B cell (primary cell): ENCODE measurements around the gene TMEM182. TPM values are rescaled to one million over a fixed set of nuclear protein-coding genes. Genes with fewer than 3 reads are reported as not detected.

Experiments
- ATAC-seq: fragments of 200-7000 bp; cut with Tn5 transposase; one replicate; pipeline ENCODE4 v1.10.0; 2021; ENCODE audit warnings: low read depth, mild to moderate bottlenecking, moderate number of reproducible peaks, moderate library complexity
- CTCF ChIA-PET: fragments of 350-600 bp; sonication (Branson Sonifier 250); formaldehyde crosslinking; loops from one replicate; lab custom pipeline; 2021; ENCODE audit warnings: antibody characterized with exemption, inconsistent platforms; lab: Charles Lee
- POLR2A ChIA-PET: fragments of 350-600 bp; sonication (Branson Sonifier 250); formaldehyde crosslinking; loops from one replicate; lab custom pipeline; 2021; ENCODE audit warnings: antibody characterized with exemption; lab: Charles Lee
- DNase-seq: peaks from one replicate; pipeline ENCODE4 v3.0.0; 2013
- H2AFZ ChIP-seq: 2 replicates; pipeline ENCODE4 v1.6.1; 2012; ENCODE audit warnings: mild to moderate bottlenecking, low read depth, low read length; ENCODE audit not compliant: insufficient read depth, poor library complexity, severe bottlenecking
- H3K27ac ChIP-seq, 2 donors: 1 replicate in 1 of 2; 2 replicates in 1 of 2; pipeline ENCODE4 v1.5.1; 2012 to 2013; ENCODE audit warnings: low read length in 2 of 2, mild to moderate bottlenecking in 2 of 2, moderate library complexity in 1 of 2
- H3K27me3 ChIP-seq, 4 experiments: fragments of 200-600 bp in 1 of 4; sonication (generic) in 1 of 4; replicated peaks in 1 of 4; 1 replicate in 2 of 4; 2 replicates in 2 of 4; pipeline versions ENCODE4 v1.6.1 to v1.7.0; 2013 to 2016; ENCODE audit warnings: low read length in 3 of 4, mild to moderate bottlenecking in 2 of 4, mixed read lengths in 1 of 4, moderate library complexity in 1 of 4; ENCODE audit not compliant: insufficient read depth in 4 of 4, control insufficient read depth in 3 of 4; ENCODE audit errors: control extremely low read depth in 1 of 4
- H3K36me3 ChIP-seq, 2 experiments: replicated peaks in 1 of 2; 1 replicate in 1 of 2; 2 replicates in 1 of 2; pipeline versions ENCODE4 v1.6.1 to v1.7.1; 2013; ENCODE audit warnings: low read length in 1 of 2; ENCODE audit not compliant: insufficient read depth in 2 of 2, control insufficient read depth in 1 of 2; ENCODE audit errors: control extremely low read depth in 1 of 2, extremely low read depth in 1 of 2
- H3K4me1 ChIP-seq, 2 donors: fragments of 200-600 bp in 1 of 2; sonication (generic) in 1 of 2; 1 replicate in 1 of 2; 2 replicates in 1 of 2; pipeline versions ENCODE4 v1.5.1 to v1.6.1; 2013 to 2017; ENCODE audit warnings: low read length in 2 of 2; ENCODE audit not compliant: control insufficient read depth in 2 of 2, insufficient read depth in 2 of 2
- H3K4me2 ChIP-seq: replicated peaks from 2 replicates; pipeline ENCODE3; 2012; ENCODE audit warnings: mild to moderate bottlenecking, low read depth, low read length; ENCODE audit not compliant: poor library complexity, severe bottlenecking
- H3K4me3 ChIP-seq, 5 experiments: fragments of 200-600 bp in 1 of 5; sonication (generic) in 1 of 5; 1 replicate in 3 of 5; 2 replicates in 2 of 5; pipeline versions ENCODE4 v1.5.1 to v1.7.0; 2011 to 2016; ENCODE audit warnings: low read length in 4 of 5, mild to moderate bottlenecking in 4 of 5, low read depth in 2 of 5, control low read depth in 1 of 5, moderate library complexity in 1 of 5; ENCODE audit not compliant: insufficient read depth in 1 of 5; ENCODE audit errors: control extremely low read depth in 1 of 5, extremely low read depth in 1 of 5
- H3K79me2 ChIP-seq: fragments of 200-600 bp; sonication (generic); one replicate; pipeline ENCODE4 v1.6.0; 2016; ENCODE audit warnings: low read length; ENCODE audit not compliant: control insufficient read depth, insufficient read depth
- H3K9ac ChIP-seq: fragments of 200-600 bp; sonication (generic); 2 replicates; pipeline ENCODE4 v1.6.1; 2017; ENCODE audit warnings: mild to moderate bottlenecking, low read length, moderate library complexity
- H3K9me3 ChIP-seq, 3 donors: one replicate each; pipeline versions ENCODE4 v1.6.1 to v1.7.1; 2013; ENCODE audit warnings: low read length in 2 of 3; ENCODE audit not compliant: control insufficient read depth in 2 of 3, insufficient read depth in 1 of 3; ENCODE audit errors: control extremely low read depth in 1 of 3
- H4K20me1 ChIP-seq: 2 replicates; pipeline ENCODE4 v1.6.0; 2012; ENCODE audit warnings: mild to moderate bottlenecking, low read length; ENCODE audit not compliant: insufficient read depth, control insufficient read depth, poor library complexity, severe bottlenecking
- H3K27ac Mint-ChIP-seq: one replicate; pipeline ENCODE4 v1.8.0; 2021; ENCODE audit warnings: mixed read lengths
- H3K27me3 Mint-ChIP-seq: one replicate; pipeline ENCODE4 v1.8.0; 2021; ENCODE audit warnings: mixed read lengths
- H3K4me1 Mint-ChIP-seq: one replicate; pipeline ENCODE4 v1.8.0; 2021; ENCODE audit warnings: mixed read lengths
- H3K4me3 Mint-ChIP-seq: one replicate; pipeline ENCODE4 v1.8.0; 2021; ENCODE audit warnings: mixed read lengths
- H3K9me3 Mint-ChIP-seq: one replicate; pipeline ENCODE4 v1.8.0; 2022; ENCODE audit warnings: mixed read lengths; ENCODE audit not compliant: insufficient read depth
- EZH2 ChIP-seq: IDR thresholded peaks from 2 replicates; pipeline ENCODE4 v1.6.1; 2012; ENCODE audit warnings: borderline replicate concordance, low read depth, mild to moderate bottlenecking, moderate library complexity, low read length; ENCODE audit not compliant: insufficient read depth, poor library complexity, severe bottlenecking
- WGBS: methylation state at CpG from one replicate; pipeline ENCODE4 v1.1.5; 2013; ENCODE audit warnings: missing lambda C conversion rate; ENCODE audit not compliant: insufficient coverage; 5-methylcytosine and 5-hydroxymethylcytosine counted together
- intact Hi-C: fragments of 100-400 bp; cut with micrococcal nuclease; formaldehyde crosslinking; loops from one replicate; pipeline ENCODE4 v1.10.0; 2022
- polyA plus RNA-seq: library from polyadenylated mRNA; depleted of rRNA; stranded (reverse); fragments of >200 nt; gene quantifications from 2 replicates; pipeline ENCODE4 v1.2.3, GENCODE V29; 2012
- total RNA-seq, 2 donors: library from RNA; stranded (reverse); fragments of 120-200 nt in 1 of 2; gene quantifications; 1 replicate in 1 of 2; 2 replicates in 1 of 2; pipeline versions ENCODE4 v1.2.3 to v1.2.4, GENCODE V29; 2013 to 2022
- TF ChIP-seq, protein P1 (sequence below): fragments of 200-600 bp; IDR thresholded peaks from one replicate; pipeline ENCODE4 v1.8.0; 2022; ENCODE audit warnings: antibody characterized with exemption, mild to moderate bottlenecking

The TMEM182 gene
- total and polyA plus RNA-seq, 2 donors (not counting 1 experiment from before 2014, with no cell fraction given): 3.8 to 6.5 TPM

DNA sequence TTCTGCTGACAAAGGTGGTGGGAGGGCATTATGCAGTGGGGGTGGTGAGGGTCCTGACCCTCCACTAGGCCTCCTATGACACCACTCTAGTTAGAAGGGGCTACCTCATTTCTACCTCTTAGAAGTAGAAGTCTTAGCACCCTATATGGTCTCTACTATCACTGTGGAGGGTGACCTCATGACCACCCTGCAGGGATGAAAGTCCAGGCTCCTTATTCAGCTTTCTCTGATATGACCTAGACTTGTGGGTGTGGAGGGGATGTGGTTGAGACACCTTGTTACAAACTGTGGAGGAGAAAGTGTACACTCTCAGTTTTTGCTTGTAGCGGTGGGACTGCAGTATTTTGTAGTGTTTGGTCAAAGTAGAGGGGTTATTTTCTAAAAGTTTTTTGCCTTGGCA, 18.6 kb downstream of the TMEM182 start:
- no peaks in the 10 kb centered on the region for H3K4me1 ChIP-seq
- TF ChIP-seq EZH2: no peak
- TF ChIP-seq, protein P1, sequence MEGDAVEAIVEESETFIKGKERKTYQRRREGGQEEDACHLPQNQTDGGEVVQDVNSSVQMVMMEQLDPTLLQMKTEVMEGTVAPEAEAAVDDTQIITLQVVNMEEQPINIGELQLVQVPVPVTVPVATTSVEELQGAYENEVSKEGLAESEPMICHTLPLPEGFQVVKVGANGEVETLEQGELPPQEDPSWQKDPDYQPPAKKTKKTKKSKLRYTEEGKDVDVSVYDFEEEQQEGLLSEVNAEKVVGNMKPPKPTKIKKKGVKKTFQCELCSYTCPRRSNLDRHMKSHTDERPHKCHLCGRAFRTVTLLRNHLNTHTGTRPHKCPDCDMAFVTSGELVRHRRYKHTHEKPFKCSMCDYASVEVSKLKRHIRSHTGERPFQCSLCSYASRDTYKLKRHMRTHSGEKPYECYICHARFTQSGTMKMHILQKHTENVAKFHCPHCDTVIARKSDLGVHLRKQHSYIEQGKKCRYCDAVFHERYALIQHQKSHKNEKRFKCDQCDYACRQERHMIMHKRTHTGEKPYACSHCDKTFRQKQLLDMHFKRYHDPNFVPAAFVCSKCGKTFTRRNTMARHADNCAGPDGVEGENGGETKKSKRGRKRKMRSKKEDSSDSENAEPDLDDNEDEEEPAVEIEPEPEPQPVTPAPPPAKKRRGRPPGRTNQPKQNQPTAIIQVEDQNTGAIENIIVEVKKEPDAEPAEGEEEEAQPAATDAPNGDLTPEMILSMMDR: no peak
- DNase-seq (no peak), ATAC-seq (no peak)
- H3K9ac ChIP-seq: no peak overlapping the region
- H3K27ac ChIP-seq: no peak overlapping the region
- peaks cover 0 to 2% of the 10 kb centered on the region in 2 experiments for H3K36me3 ChIP-seq
- CTCF ChIA-PET: no interaction called here
- H3K79me2 ChIP-seq: no peaks in the 10 kb centered on the region
- Mint-ChIP-seq H3K4me1 (no peaks in the 10 kb centered on the region), H3K27ac (no peak overlapping the region), H3K27me3 (no peaks in the 10 kb centered on the region), H3K9me3 (no peaks in the 10 kb centered on the region), H3K4me3 (no peak overlapping the region)
- no peak overlapping the region for H2AFZ ChIP-seq
- no peaks in the 10 kb centered on the region for H3K27me3 ChIP-seq
- intact Hi-C loops: no loop called here
- H3K9me3 ChIP-seq: no peaks in the 10 kb centered on the region
- 92% methylated on average over 1 of the region's 1 CpG for WGBS
- POLR2A ChIA-PET: no interaction called here
- H3K4me2 ChIP-seq: no peak overlapping the region
- no peaks in the 10 kb centered on the region for H4K20me1 ChIP-seq
- no peak overlapping the region for H3K4me3 ChIP-seq

DNA sequence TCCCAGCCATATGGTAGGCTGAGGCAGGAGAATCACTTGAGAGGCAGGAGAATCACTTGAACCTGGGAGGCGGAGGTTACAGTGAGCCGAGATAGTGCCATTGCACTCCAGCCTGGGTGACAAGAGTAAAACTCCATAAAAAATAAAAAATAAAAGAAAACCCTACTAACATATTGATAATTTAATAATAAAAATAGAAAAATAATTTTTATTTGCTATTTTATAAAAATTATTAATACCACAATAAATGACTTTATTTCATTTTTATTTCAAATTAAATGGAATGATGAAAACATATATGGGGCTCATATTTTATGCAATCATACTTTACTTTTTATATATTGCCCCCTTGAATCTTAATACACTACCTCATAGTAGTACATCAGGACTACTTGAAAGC, 20.4 kb downstream of the TMEM182 start:
- CTCF ChIA-PET: no interaction called here
- H3K9me3 Mint-ChIP-seq: no peaks in the 10 kb centered on the region

More for the DNA sequence above, 20.4 kb downstream of the TMEM182 start:
- H3K4me3 Mint-ChIP-seq: no peak overlapping the region
- Histone ChIP-seq H3K27me3 (no peaks in the 10 kb centered on the region), H3K9ac (no peak overlapping the region), H3K9me3 (no peaks in the 10 kb centered on the region), H3K4me1 (no peaks in the 10 kb centered on the region), H2AFZ (no peak overlapping the region), H3K4me2 (no peak overlapping the region), H3K36me3 (peaks cover 0 to 2% of the 10 kb centered on the region in 2 experiments), H3K79me2 (no peaks in the 10 kb centered on the region), H4K20me1 (no peaks in the 10 kb centered on the region), H3K4me3 (no peak overlapping the region), H3K27ac (no peak overlapping the region)
- POLR2A ChIA-PET: no interaction called here
- H3K27ac Mint-ChIP-seq: no peak overlapping the region
- intact Hi-C loops: no loop called here
- DNase-seq (no peak), ATAC-seq (no peak)
- no peaks in the 10 kb centered on the region for H3K4me1 Mint-ChIP-seq
- H3K27me3 Mint-ChIP-seq: no peaks in the 10 kb centered on the region
- no CpG with 5 or more reads among the region's 2 CpGs for WGBS
- TF ChIP-seq EZH2: no peak
